ENCODE data around the gene CEP70. TPM values are rescaled to one million over a fixed set of nuclear protein-coding genes. Genes with fewer than 3 reads are reported as not detected.

CEP70 gene
- total RNA-seq, 1 donor from 2014 or later: 14.5 TPM

- H3K4me3 ChIP-seq (ENCODE audit: low read depth, low read length): no peak overlapping the region
- no peaks in the 10 kb centered on the region for H3K36me3 ChIP-seq (ENCODE audit: control insufficient read depth, insufficient read depth, low read length)
- TF ChIP-seq CTCF (IDR thresholded peaks at IDR 0.05; ENCODE audit: insufficient read depth, low read length, poor library complexity, severe bottlenecking): no peak
- H3K27me3 ChIP-seq (ENCODE audit: control insufficient read depth, insufficient read depth, low read length): no peaks in the 10 kb centered on the region
- DNase-seq (ENCODE audit: low read depth): no peak
These were observed 128.1 kb downstream of the CEP70 start for GRCh38 chr3:138465925-138466324.

- Histone ChIP-seq H3K4me3 (ENCODE audit: low read depth, low read length) (no peak overlapping the region), H3K36me3 (ENCODE audit: control insufficient read depth, insufficient read depth, low read length) (no peaks in the 10 kb centered on the region), H3K27me3 (ENCODE audit: control insufficient read depth, insufficient read depth, low read length) (no peaks in the 10 kb centered on the region)
- no peak for DNase-seq (ENCODE audit: low read depth)
- TF ChIP-seq CTCF (IDR thresholded peaks at IDR 0.05; ENCODE audit: insufficient read depth, low read length, poor library complexity, severe bottlenecking): no peak
These were observed 128.6 kb downstream of the CEP70 start for GRCh38 chr3:138465451-138465850.

GRCh38 chr3:138464491-138464860, 129.6 kb downstream of the CEP70 start:
- Histone ChIP-seq H3K4me3 (ENCODE audit: low read depth, low read length) (no peak overlapping the region), H3K27me3 (ENCODE audit: control insufficient read depth, insufficient read depth, low read length) (no peaks in the 10 kb centered on the region)

GRCh38 chr3:138463724-138464490, 130.2 kb downstream of the CEP70 start:
- no peaks in the 10 kb centered on the region for H3K36me3 ChIP-seq (ENCODE audit: control insufficient read depth, insufficient read depth, low read length)
- no peaks in the 10 kb centered on the region for H3K27me3 ChIP-seq (ENCODE audit: control insufficient read depth, insufficient read depth, low read length)
- no peak overlapping the region for H3K4me3 ChIP-seq (ENCODE audit: low read depth, low read length)
- no peak for DNase-seq (ENCODE audit: low read depth)
- TF ChIP-seq CTCF (IDR thresholded peaks at IDR 0.05; ENCODE audit: insufficient read depth, low read length, poor library complexity, severe bottlenecking): no peak

More at GRCh38 chr3:138464491-138464860, 129.6 kb downstream of the CEP70 start:
- TF ChIP-seq CTCF (IDR thresholded peaks at IDR 0.05; ENCODE audit: insufficient read depth, low read length, poor library complexity, severe bottlenecking): no peak
- no peak for DNase-seq (ENCODE audit: low read depth)
- no peaks in the 10 kb centered on the region for H3K36me3 ChIP-seq (ENCODE audit: control insufficient read depth, insufficient read depth, low read length)

- TF ChIP-seq CTCF (IDR thresholded peaks at IDR 0.05; ENCODE audit: insufficient read depth, low read length, poor library complexity, severe bottlenecking): no peak
- no peak overlapping the region for H3K4me3 ChIP-seq (ENCODE audit: low read depth, low read length)
- no peaks in the 10 kb centered on the region for H3K36me3 ChIP-seq (ENCODE audit: control insufficient read depth, insufficient read depth, low read length)
- no peaks in the 10 kb centered on the region for H3K27me3 ChIP-seq (ENCODE audit: control insufficient read depth, insufficient read depth, low read length)
- no peak for DNase-seq (ENCODE audit: low read depth)
These were observed 132.2 kb downstream of the CEP70 start for GRCh38 chr3:138461896-138462295.

GRCh38 chr3:138461246-138461645, 132.8 kb downstream of the CEP70 start:
- no peaks in the 10 kb centered on the region for H3K36me3 ChIP-seq (ENCODE audit: control insufficient read depth, insufficient read depth, low read length)
- no peak for DNase-seq (ENCODE audit: low read depth)
- no peak overlapping the region for H3K4me3 ChIP-seq (ENCODE audit: low read depth, low read length)
- TF ChIP-seq CTCF (IDR thresholded peaks at IDR 0.05; ENCODE audit: insufficient read depth, low read length, poor library complexity, severe bottlenecking): no peak
- no peaks in the 10 kb centered on the region for H3K27me3 ChIP-seq (ENCODE audit: control insufficient read depth, insufficient read depth, low read length)

Measured in kidney epithelial cell (primary cell).